Nephron (organoid): ENCODE measurements around the gene GDI2.

Experiments
- H3K27ac Mint-ChIP-seq, 3 experiments: 2 replicates each; pipeline ENCODE4 v1.8.0; 2020; ENCODE audit warnings: mixed read lengths in 3 of 3, mild to moderate bottlenecking in 2 of 3, moderate library complexity in 1 of 3
- H3K27me3 Mint-ChIP-seq: 2 replicates; pipeline ENCODE4 v1.8.0; 2021; ENCODE audit warnings: low read depth, mild to moderate bottlenecking, moderate library complexity, mixed read lengths
- H3K36me3 Mint-ChIP-seq: 2 replicates; pipeline ENCODE4 v1.8.0; 2020; ENCODE audit warnings: low read depth, mixed read lengths
- H3K4me1 Mint-ChIP-seq: 2 replicates; pipeline ENCODE4 v1.8.0; 2020; ENCODE audit warnings: mixed read lengths
- H3K4me3 Mint-ChIP-seq, 3 experiments: 2 replicates each; pipeline ENCODE4 v1.8.0; 2020; ENCODE audit warnings: mild to moderate bottlenecking in 3 of 3, mixed read lengths in 3 of 3, moderate library complexity in 2 of 3
- H3K9me3 Mint-ChIP-seq: 2 replicates; pipeline ENCODE4 v1.8.0; 2020; ENCODE audit warnings: mixed read lengths
- TF ChIP-seq, protein P1 (sequence below), 3 experiments: fragments of 200-600 bp; sonication (generic); IDR thresholded peaks; one replicate each; pipeline ENCODE4 v1.5.0; 2021; ENCODE audit warnings: antibody characterized with exemption in 3 of 3; ENCODE audit not compliant: unreplicated experiment in 3 of 3

GDI2 gene

DNA sequence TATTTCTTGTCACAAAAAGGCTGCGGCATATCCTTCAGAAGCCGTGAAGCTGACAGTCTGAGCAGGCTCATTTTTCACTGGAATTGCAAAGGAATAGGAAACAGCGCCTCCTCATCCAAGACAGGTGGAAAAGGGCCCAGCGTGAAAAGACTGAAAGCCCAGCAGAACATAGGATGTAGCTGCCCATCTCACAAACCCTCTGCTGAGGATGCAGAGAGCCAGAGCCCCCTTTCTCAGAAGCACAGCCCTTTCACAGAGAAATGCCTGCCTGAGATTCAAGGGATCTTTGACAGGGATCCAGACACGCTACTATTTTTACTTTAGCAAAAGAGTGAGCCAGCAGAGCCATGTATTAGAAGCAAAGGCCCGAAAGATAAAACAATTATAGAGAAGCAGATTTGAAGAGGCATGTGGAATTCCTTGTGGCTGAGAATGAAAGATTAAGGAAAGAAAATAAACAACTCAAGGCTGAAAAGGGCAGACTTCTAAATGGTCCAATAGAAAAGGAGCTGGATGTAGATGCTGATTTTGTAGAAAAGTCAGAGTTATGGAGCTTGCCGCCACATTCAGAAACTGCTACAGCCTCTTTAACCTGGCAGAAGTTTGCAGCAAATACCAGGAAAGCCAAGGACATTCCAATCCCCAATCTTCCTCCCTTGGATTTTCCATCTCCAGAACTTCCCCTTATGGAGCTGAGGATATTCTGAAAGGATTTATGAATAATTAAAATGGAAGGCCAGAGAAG lies 36.9 kb downstream of the GDI2 start:
- peaks cover 8% of the 10 kb centered on the region for H3K4me1 Mint-ChIP-seq
- peaks cover 93% of the 10 kb centered on the region for H3K36me3 Mint-ChIP-seq
- H3K9me3 Mint-ChIP-seq, result no peaks in the 10 kb centered on the region
- no peaks in the 10 kb centered on the region for H3K27me3 Mint-ChIP-seq
- no peak overlapping the region for H3K4me3 Mint-ChIP-seq
- H3K27ac Mint-ChIP-seq, result peak overlapping the region in 1 of 3 experiments; percentile 14
- TF ChIP-seq, protein P1, sequence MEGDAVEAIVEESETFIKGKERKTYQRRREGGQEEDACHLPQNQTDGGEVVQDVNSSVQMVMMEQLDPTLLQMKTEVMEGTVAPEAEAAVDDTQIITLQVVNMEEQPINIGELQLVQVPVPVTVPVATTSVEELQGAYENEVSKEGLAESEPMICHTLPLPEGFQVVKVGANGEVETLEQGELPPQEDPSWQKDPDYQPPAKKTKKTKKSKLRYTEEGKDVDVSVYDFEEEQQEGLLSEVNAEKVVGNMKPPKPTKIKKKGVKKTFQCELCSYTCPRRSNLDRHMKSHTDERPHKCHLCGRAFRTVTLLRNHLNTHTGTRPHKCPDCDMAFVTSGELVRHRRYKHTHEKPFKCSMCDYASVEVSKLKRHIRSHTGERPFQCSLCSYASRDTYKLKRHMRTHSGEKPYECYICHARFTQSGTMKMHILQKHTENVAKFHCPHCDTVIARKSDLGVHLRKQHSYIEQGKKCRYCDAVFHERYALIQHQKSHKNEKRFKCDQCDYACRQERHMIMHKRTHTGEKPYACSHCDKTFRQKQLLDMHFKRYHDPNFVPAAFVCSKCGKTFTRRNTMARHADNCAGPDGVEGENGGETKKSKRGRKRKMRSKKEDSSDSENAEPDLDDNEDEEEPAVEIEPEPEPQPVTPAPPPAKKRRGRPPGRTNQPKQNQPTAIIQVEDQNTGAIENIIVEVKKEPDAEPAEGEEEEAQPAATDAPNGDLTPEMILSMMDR (IDR thresholded peaks at IDR 0.05; ENCODE audit: unreplicated experiment in 3 of 3), result no peak

DNA sequence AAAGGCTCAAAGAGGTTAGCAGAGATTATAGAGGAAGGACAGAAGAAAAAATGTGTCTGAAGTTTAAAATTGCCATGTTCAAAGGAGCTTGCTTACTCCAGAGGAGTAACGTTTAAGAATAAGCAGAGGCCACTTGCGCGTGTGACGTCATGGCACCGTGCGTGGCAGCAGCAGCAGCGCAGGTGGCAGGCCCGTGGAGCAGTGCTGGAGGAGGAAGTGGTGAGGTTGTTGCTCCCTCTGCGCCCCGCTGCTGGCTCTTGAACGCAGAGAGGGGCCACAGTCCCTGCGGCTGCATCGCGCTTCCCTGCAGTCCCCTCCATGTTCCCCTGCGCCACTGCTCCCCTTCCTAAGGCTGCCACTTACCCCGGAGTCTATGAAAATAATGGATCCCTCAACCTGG lies 37.5 kb downstream of the GDI2 start:
- TF ChIP-seq, protein P1 (IDR thresholded peaks at IDR 0.05; ENCODE audit: unreplicated experiment in 3 of 3), result no peak
- Mint-ChIP-seq H3K4me1 (peaks cover 8% of the 10 kb centered on the region), H3K4me3 (no peak overlapping the region), H3K9me3 (no peaks in the 10 kb centered on the region), H3K27ac (peak overlapping the region in 2 of 3 experiments; percentile 8 to 37), H3K27me3 (no peaks in the 10 kb centered on the region), H3K36me3 (peaks cover 91% of the 10 kb centered on the region)

DNA sequence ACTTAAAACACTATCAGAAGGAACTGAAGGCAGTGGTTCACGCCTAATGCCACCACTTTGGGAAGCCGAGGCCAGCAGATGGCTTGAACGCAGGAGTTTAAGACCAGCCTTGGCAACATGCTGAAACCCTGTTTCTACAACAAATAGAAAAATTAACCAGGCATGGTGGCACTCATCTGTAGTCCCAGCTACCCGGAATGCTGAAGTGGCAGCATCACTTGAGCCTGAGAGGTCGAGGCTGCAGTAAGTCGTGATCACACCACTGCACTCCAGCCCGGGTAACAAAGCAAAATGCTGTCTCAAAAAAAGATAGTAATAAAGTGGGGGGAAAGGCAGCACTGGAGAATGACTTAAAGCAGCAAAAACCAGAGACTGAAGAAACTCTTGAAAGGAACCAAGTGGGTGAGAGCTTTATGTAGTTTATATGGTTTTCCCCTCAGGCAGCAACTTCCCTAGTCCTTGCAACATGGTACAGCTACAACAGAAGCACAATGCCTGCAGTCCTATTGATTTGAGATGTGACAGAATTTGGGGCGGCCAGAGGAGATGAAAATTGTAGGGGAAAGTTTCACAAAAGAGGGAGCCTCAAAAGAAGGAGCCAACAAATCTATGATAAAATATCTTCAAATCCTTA lies 38.1 kb downstream of the GDI2 start:
- Mint-ChIP-seq H3K36me3 (peaks cover 89% of the 10 kb centered on the region), H3K4me3 (no peak overlapping the region), H3K9me3 (no peaks in the 10 kb centered on the region), H3K4me1 (peaks cover 8% of the 10 kb centered on the region), H3K27me3 (no peaks in the 10 kb centered on the region), H3K27ac (peak overlapping the region in 2 of 3 experiments; percentile 37)
- TF ChIP-seq, protein P1 (IDR thresholded peaks at IDR 0.05; ENCODE audit: unreplicated experiment in 3 of 3), result no peak

DNA sequence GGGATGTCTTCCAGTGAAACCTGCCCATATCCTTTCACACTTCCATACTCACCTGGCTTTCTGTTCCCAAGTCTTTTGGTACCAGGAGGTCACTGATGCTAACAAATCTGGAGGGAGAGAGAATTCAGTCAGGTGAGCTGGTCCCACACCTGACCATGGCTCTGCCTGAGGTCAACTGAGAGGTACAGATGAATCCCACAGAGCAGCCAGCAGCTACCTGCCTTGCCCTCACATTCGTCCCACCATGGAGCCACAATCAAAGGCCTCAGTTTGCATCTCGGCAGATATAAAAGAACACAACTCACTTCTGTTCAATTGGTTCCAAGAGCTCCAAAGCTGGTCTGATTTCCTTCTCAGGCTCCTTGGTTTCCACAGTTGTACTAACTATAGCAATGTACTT lies 47.0 kb downstream of the GDI2 start:
- Mint-ChIP-seq H3K27me3 (no peaks in the 10 kb centered on the region), H3K4me1 (no peaks in the 10 kb centered on the region), H3K4me3 (no peak overlapping the region), H3K9me3 (no peaks in the 10 kb centered on the region), H3K27ac (peak overlapping the region in 1 of 3 experiments; percentile 37), H3K36me3 (peaks cover 77% of the 10 kb centered on the region)
- TF ChIP-seq, protein P1 (IDR thresholded peaks at IDR 0.05; ENCODE audit: unreplicated experiment in 3 of 3), result no peak

DNA sequence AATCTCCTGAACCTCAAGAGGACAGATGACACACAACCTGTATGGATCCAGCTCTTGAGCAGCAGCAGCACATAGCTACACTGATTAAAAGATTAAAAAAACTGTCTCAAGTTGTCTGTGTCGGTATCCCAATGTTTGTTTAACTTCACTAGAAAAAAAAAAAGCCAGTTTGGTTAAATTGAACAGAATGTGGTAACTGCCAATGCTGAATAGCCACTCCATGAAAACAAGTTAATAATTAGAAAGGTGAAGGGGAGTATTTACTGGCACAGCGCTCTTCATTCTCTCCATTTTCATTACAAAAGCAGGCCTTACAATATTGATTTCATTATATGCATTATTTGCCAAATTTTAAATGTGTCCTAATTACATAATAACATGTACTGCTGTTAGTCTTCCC lies 47.6 kb downstream of the GDI2 start:
- Mint-ChIP-seq H3K4me1 (no peaks in the 10 kb centered on the region), H3K27me3 (no peaks in the 10 kb centered on the region), H3K4me3 (no peak overlapping the region), H3K9me3 (no peaks in the 10 kb centered on the region), H3K27ac (no peak overlapping the region), H3K36me3 (peaks cover 82% of the 10 kb centered on the region)
- TF ChIP-seq, protein P1 (IDR thresholded peaks at IDR 0.05; ENCODE audit: unreplicated experiment in 3 of 3), result no peak
